CD4-positive, alpha-beta T cell treated with Interleukin-4 for 4 hours (primary cell): Measurements from ENCODE around the gene SNCG.
"Not testable (repeated sequence)": the region's sequence is repeated elsewhere in the genome, so short reads cannot be mapped to it uniquely, and the experiment has no call there.

ENCODE experiments used
- DNase-seq: peaks from one replicate; pipeline ENCODE4 v3.0.0-alpha.2; 2020

The SNCG gene

DNA sequence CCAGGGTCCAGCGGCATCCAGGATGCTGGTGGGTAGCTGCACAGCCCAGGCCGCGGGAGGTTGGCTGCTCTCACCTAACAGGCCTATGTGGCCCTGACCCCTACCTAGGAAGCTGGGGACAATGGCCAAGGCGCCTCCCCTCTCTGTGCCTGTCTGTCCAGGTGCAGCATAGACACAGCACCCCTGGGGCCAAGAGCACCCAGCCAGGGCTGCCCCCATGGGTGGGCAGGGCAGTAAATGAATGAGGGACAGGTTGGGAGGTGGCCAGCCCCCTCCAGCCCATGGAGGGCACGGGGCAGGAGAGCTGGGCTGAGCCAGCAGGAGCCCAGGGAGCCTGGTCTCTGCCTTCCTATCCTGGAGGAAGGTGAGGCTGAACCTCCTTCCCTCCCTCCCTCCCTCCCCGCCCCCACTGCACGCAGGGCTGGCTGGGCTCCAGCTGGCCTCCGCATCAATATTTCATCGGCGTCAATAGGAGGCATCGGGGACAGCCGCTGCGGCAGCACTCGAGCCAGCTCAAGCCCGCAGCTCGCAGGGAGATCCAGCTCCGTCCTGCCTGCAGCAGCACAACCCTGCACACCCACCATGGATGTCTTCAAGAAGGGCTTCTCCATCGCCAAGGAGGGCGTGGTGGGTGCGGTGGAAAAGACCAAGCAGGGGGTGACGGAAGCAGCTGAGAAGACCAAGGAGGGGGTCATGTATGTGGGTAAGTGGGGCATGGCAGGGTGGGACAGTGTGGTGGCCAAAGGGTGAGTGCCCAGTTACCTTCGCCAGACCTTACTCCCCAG lies at the start of gene SNCG:
Gene SNCG (plus strand): TSS at position 484 of the 785 bp plus-strand sequence. CDS start 99 bp downstream, at position 583.
- DNase-seq = no peak

GRCh38 chr10:86914734-86915133 lies 43.7 kb upstream of the SNCG start:
- no peak for DNase-seq

DNA sequence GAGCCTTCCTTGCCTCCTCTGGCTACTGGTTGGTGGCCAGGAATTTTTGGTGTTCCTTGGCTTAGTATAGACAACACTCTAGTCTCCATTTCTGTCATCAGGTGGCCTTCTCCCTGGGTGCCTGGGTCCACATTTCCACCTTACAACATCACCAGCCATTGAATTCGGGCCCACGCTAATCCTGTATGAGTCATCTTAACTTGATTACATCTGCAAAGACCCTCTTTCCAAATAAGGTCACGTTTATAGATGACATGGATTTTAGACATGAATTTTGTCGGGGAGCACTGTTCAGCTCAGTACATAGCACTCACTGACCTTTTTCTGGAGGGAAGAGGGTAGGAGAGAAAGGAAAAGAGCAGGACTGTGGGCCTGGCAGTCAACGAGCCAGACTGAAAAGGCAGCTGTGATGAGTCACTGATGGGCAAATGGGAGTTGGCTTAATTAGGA lies 40.4 kb upstream of the SNCG start:
- DNase-seq = no peak

DNA sequence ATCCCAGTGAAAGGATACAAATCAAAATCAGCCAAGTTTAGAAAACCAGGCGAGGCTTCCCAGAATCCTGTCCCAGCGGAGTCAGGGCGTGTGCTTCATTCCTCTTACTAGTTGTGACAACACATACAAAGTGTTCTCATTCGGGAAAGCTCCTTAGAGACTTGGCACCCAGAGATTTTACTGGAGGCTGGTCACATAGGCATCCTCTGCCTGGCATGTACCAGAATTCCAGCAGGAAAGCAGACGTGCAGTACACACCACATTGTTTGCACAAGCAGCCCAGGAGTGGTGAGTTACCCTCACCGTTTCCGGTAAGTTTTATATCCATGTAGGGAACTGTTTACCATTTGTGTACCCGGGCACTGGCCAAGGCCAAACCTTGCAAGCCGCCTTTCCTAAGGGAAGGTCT lies 35.8 kb upstream of the SNCG start:
- DNase-seq = no peak

- DNase-seq = no peak
Measured at GRCh38 chr10:86929468-86930380, 28.7 kb upstream of the SNCG start.

- DNase-seq = no peak
Measured at GRCh38 chr10:86931872-86932271, 26.5 kb upstream of the SNCG start.

- DNase-seq = no peak
Measured at GRCh38 chr10:86932674-86933073, 25.7 kb upstream of the SNCG start.

DNA sequence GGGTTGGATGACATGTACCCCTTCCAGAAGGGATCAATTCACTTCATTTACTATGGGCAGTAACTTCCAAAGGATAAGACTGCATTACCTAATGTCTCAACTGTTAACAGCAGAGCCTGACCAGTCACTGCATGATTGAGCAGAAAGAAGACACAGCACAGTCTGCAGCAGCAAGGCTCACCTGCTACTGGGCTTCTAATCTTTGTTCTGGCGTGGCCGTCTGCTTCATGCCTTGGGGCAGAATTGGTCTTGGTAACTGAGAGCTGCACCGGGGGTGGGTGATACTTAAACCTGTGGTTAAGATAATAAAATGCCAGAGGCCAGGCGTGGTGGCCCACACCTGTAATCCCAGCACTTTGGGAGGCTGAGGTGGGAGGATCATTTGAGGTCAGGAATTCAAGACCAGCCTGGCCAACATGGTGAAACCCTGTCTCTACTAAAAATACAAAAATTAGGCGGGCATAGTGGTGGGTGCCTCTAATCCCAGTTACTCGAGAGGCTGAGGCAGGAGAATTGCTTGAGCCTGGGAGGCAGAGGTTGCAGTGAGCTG lies 24.2 kb upstream of the SNCG start:
- DNase-seq = not testable (repeated sequence)

GRCh38 chr10:86936661-86937501 lies 21.5 kb upstream of the SNCG start:
- no peak for DNase-seq

DNA sequence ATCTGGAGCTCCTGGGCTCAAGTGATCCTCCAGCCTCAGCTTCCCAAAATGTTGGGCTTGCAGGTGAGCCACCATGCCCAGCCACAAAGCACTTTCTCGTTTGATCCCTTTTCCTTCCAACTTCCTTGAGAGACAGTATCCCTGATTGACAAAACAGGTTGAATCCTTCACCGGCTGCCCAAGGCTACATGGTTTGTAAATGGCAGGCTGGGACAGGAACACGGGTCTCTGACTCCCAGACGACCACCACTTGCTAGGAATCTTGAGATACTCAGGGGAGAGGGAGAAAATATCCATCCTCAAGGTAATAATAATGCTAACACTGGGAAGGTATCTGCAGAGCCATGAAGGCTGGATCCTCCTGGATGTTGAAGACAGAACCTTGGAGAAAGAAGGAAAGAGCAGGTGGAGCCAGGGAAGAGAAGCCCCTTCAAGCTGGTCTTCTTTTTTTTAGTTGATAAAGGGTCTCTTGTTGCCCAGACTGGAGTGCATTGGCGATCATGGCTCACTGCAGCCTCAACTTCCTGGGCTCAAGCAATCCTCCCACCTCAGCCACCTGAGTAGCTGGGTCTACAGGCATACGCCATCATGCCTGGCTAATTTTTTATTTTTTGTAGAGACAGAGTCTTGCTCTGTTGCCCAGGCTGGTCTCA lies 20.8 kb upstream of the SNCG start:
- no peak for DNase-seq

GRCh38 chr10:86938260-86938659 lies 20.1 kb upstream of the SNCG start:
- no peak for DNase-seq

- DNase-seq = not testable (repeated sequence)
Measured at GRCh38 chr10:86940076-86940475, 18.3 kb upstream of the SNCG start.

- DNase-seq = no peak
Measured at GRCh38 chr10:86940677-86941076, 17.7 kb upstream of the SNCG start.

DNA sequence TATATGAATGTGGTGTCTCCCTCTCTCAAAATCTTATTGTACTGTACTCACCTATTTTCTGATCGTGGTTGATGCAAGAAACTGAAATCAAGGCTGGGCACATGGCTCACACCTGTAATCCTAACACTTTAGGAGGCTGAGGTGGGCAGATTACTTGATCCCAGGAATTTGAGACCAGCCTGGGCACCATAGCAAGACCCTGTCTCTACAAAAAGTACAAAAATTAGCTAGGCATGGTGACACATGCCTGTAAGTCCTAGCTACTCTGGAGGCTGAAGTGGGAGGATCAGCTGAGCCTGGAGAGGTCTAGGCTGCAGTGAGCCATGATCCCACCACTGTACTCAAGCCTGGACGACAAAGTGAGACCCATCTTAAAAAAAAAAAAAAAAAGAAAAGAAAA lies 17.0 kb upstream of the SNCG start:
- DNase-seq = no peak

DNA sequence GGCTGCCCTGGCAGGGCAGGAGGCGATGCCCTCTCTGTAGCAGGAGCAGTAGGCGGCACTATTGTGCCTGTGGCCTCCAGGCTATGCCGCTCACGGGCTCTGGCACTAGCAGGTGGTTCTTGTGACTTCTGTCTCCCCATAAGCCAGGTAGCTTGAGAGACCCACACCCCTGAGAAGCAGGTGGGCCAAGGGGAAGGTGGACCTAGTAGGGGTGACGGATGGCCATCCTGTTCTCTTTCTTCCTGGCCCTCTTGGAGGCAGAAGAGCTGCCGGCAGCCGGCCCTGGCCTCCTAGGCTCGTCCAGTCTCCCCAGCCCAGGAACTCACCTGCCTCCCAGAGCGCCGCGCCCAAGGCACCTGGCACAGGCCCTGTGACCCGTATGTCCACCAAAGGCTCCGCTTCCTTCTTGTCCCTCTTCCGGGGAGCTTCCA lies 16.4 kb upstream of the SNCG start:
- no peak for DNase-seq

DNA sequence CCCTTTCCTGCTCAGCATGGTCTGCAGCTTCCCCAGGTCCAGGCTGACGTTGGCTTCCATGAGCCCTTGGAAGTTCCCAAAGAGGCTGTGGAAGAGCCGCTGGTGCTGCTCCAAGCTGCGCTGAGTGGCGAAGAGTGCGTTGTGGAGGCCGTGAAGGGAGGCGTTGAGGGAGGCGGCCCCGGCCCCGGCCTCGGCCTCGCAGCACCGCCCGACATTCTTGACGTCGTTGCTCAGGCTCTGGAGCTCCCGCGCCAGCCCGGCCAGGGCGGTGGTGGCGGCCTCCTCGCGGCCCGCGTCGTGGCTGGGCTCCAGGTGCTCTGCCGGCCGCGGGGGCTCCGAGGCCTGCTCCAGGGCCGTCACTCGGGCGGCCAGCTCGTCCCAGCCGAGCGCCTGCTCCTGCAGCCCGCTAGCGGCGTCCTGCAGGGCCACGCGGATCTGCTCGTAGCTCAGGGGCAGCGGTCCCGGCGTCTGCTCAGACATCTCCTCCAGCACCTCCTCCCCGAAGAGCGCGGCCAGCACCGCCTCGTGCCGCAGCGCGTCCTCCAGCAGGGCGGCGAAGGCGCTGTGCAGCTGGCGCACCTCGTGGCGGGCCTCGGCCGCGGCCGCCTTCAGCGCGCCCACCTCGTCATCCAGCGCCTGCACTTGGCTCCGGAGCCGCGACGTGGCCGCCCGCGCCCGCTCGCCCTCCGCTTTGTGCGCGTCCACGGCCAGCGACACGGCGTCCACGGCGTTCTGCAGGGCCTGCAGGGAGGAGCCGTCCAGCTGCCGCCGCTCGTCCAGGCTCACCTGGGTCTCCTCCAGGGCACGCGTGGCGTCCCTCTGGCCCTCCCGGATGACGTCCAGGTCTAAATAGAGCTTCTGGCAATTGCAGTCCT lies 15.7 kb upstream of the SNCG start:
- DNase-seq = no peak

DNA sequence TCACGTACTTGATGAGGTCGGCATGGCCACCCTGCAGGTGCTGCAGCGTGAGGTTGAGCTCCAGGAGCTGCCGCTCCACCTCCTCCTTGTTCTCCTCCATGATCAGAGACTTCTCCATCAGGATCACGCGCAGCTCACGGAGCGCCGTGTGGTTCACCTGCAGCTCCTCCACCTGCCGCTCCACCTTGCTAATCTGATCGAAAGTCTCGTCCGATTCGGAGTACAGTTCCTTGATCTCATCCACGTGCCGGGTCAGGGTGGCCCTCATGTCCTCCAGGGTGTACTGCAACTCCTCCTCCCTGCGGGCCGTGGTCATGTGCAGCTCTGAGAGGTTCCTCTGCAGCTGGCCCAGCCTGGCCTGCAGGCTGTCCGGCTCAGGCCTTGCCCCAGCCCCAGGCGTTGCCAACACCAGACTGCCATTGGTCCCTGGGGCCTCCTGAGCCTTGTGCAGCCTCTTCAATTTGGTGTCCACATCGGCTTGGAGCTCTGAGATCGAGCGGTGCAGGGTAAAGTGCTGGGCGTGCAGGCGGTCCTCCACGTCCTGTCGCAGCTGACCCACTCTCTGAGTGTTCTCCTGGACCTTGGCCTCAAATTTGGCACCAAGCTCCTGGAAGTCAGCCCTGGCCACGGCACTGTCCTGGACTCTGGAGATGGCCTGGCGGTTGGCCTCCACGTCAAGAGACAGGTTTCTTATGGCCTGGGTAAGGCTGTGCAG lies 14.9 kb upstream of the SNCG start:
- no peak for DNase-seq

- DNase-seq = no peak
Measured at GRCh38 chr10:86944031-86944419, 14.4 kb upstream of the SNCG start.

DNA sequence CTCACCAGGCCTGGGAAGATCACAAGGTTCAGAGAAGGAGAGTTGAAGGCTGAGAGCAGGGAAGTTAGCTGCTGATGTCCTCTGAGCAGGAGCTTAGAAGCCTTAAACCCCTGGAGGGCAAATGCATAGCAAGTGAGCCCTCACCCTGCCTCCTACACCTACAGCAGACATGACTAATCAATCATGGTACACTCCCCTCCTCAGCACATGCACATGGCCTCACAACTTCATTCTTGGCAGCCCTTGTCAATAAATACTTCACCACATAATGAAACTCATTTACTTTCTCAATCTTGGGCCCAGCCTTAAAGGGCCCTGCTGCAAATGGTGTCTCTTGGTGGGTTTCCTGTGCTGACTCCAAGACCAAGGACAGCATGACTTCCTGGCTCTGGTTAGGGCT lies 13.9 kb upstream of the SNCG start:
- DNase-seq = no peak

DNA sequence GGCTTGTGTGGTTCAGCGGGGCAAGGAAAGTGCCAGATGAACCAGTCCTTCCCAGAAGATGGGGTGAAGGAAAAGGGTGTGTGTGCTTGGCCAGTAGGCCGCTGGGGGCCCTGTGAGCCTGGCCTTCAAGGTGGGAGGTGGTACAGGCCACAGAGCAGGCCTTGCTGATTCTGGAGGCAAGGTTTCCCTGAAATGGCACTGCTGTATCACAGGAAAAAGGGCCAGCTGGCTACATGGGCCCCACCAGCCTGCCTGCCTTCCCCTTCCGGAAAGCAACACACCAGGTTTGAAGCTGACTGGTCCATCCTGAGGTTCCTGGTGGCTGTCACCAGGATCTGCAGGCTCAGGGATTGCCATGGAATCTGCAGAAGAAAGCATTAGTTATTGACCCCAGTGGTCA lies 13.5 kb upstream of the SNCG start:
- no peak for DNase-seq
